HL-60 (cell line): ENCODE measurements around the gene SMYD1.

Experiments used
- GABPA ChIP-seq: IDR thresholded peaks from 2 replicates; pipeline ENCODE4 v1.6.1; 2012; ENCODE audit warnings: low read depth
- POLR2AphosphoS5 ChIP-seq: IDR thresholded peaks from 2 replicates; pipeline ENCODE4 v1.6.1; 2012; ENCODE audit warnings: low read depth
- SPI1 ChIP-seq: IDR thresholded peaks from 2 replicates; pipeline ENCODE4 v1.6.1; 2012; ENCODE audit warnings: low read depth, mild to moderate bottlenecking, borderline replicate concordance
- TF ChIP-seq, protein P1 (sequence below): IDR thresholded peaks from one replicate; pipeline ENCODE4 v1.5.1; 2011; ENCODE audit warnings: low read length, control low read depth, inconsistent platforms; ENCODE audit not compliant: insufficient read depth
- TF ChIP-seq, protein P2 (sequence below): IDR thresholded peaks from 2 replicates; pipeline ENCODE4 v1.6.1; 2012; ENCODE audit warnings: low read depth; ENCODE audit not compliant: insufficient replicate concordance

DNA sequence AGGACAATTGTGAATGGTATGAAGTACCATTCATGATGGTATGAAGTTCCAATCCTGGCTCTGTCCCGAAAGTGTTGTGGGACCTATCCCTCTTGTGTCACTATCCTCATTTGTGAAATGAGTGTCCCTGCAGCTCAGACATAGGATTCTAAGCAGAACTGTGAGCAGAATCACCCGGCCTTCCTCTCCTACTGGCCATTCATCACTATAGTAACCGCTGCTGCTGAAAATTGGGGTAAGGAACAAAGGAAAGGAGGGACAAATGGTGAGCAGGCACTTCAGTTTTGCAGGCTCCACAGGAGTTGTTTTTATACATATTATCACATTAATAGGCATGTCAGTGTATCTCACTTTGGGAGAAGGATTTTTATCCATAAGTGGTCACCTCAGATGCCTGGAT, 27.4 kb downstream of the SMYD1 start:
- TF ChIP-seq, protein P1, sequence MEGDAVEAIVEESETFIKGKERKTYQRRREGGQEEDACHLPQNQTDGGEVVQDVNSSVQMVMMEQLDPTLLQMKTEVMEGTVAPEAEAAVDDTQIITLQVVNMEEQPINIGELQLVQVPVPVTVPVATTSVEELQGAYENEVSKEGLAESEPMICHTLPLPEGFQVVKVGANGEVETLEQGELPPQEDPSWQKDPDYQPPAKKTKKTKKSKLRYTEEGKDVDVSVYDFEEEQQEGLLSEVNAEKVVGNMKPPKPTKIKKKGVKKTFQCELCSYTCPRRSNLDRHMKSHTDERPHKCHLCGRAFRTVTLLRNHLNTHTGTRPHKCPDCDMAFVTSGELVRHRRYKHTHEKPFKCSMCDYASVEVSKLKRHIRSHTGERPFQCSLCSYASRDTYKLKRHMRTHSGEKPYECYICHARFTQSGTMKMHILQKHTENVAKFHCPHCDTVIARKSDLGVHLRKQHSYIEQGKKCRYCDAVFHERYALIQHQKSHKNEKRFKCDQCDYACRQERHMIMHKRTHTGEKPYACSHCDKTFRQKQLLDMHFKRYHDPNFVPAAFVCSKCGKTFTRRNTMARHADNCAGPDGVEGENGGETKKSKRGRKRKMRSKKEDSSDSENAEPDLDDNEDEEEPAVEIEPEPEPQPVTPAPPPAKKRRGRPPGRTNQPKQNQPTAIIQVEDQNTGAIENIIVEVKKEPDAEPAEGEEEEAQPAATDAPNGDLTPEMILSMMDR: no peak
- TF ChIP-seq POLR2AphosphoS5 (no peak), SPI1 (no peak), GABPA (no peak)
- TF ChIP-seq, protein P2, sequence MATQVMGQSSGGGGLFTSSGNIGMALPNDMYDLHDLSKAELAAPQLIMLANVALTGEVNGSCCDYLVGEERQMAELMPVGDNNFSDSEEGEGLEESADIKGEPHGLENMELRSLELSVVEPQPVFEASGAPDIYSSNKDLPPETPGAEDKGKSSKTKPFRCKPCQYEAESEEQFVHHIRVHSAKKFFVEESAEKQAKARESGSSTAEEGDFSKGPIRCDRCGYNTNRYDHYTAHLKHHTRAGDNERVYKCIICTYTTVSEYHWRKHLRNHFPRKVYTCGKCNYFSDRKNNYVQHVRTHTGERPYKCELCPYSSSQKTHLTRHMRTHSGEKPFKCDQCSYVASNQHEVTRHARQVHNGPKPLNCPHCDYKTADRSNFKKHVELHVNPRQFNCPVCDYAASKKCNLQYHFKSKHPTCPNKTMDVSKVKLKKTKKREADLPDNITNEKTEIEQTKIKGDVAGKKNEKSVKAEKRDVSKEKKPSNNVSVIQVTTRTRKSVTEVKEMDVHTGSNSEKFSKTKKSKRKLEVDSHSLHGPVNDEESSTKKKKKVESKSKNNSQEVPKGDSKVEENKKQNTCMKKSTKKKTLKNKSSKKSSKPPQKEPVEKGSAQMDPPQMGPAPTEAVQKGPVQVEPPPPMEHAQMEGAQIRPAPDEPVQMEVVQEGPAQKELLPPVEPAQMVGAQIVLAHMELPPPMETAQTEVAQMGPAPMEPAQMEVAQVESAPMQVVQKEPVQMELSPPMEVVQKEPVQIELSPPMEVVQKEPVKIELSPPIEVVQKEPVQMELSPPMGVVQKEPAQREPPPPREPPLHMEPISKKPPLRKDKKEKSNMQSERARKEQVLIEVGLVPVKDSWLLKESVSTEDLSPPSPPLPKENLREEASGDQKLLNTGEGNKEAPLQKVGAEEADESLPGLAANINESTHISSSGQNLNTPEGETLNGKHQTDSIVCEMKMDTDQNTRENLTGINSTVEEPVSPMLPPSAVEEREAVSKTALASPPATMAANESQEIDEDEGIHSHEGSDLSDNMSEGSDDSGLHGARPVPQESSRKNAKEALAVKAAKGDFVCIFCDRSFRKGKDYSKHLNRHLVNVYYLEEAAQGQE: no peak
